Measurements from ENCODE around the gene CACFD1. TPM values are rescaled to one million over a fixed set of nuclear protein-coding genes. Genes with fewer than 3 reads are reported as not detected.

Gene CACFD1
- total RNA-seq, 4 donors from 2014 or later, result 2.5 to 5.3 (median 3.4) TPM

DNA sequence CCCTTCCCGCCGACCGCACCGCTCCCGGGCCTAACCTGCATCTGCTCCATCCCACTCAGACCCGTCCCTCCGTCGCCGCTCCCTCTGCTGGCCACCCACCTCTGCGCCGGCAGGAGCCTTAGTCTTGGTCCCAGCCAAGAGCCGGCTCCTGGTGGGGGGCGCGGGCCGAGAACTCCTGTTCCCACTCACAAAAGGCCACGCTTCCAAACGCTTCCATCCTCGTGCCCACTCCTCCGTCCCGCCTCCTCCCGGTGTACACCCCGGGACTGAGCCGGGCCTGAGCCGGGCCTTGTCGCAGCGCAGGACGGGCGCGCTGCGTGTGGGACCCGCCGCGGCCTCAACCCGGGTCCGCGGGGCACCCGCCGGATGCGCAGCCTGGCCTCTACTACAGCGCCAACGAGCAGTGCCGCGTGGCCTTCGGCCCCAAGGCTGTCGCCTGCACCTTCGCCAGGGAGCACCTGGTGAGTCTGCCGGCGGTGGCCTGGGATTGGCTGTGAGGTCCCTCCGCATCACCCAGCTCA, 30.1 kb upstream of the CACFD1 start:
- no peak for TF ChIP-seq CTCF (IDR thresholded peaks at IDR 0.05; ENCODE audit: low read depth)

- TF ChIP-seq CTCF (IDR thresholded peaks at IDR 0.05; ENCODE audit: low read depth), result no peak
Measured at GRCh38 chr9:133430244-133430643, 29.5 kb upstream of the CACFD1 start.

- TF ChIP-seq CTCF (IDR thresholded peaks at IDR 0.05; ENCODE audit: low read depth), result no peak
Measured at GRCh38 chr9:133433351-133433843, 26.4 kb upstream of the CACFD1 start.

GRCh38 chr9:133436681-133437080, 23.1 kb upstream of the CACFD1 start:
- TF ChIP-seq CTCF (IDR thresholded peaks at IDR 0.05; ENCODE audit: low read depth), result no peak

- no peak for TF ChIP-seq CTCF (IDR thresholded peaks at IDR 0.05; ENCODE audit: low read depth)
Measured at GRCh38 chr9:133437753-133438531, 21.8 kb upstream of the CACFD1 start.

GRCh38 chr9:133439337-133439736, 20.4 kb upstream of the CACFD1 start:
- TF ChIP-seq CTCF (IDR thresholded peaks at IDR 0.05; ENCODE audit: low read depth), result no peak

- no peak for TF ChIP-seq CTCF (IDR thresholded peaks at IDR 0.05; ENCODE audit: low read depth)
Measured at GRCh38 chr9:133440874-133441273, 18.9 kb upstream of the CACFD1 start.
